WTC11 (cell line): ENCODE measurements around the gene FAM13A. TPM values are rescaled to one million over a fixed set of nuclear protein-coding genes. Genes with fewer than 3 reads are reported as not detected.

Experiments
- ATAC-seq: fragments of 200-7000 bp; cut with Tn5 transposase; 2 replicates; pipeline ENCODE4 v1.10.0; 2021; ENCODE audit warnings: mild to moderate bottlenecking, moderate library complexity
- CTCF ChIA-PET: fragments of 300-600 bp; sonication (Branson Sonifier 250); formaldehyde crosslinking; loops from one replicate; lab custom pipeline; 2021; ENCODE audit warnings: antibody characterized with exemption; lab: Charles Lee
- POLR2A ChIA-PET: fragments of 350-600 bp; sonication (Branson Sonifier 250); formaldehyde crosslinking; loops from one replicate; lab custom pipeline; 2021; ENCODE audit warnings: antibody characterized with exemption; lab: Charles Lee
- DNase-seq: peaks from one replicate; pipeline ENCODE4 v3.0.0; 2021; ENCODE audit warnings: low spot score
- H3K27ac Mint-ChIP-seq: 2 replicates; pipeline ENCODE4 v1.8.0; 2021; ENCODE audit warnings: mixed read lengths
- H3K27me3 Mint-ChIP-seq: 2 replicates; pipeline ENCODE4 v1.8.0; 2021; ENCODE audit warnings: low read depth, mild to moderate bottlenecking, moderate library complexity, mixed read lengths
- H3K36me3 Mint-ChIP-seq: 2 replicates; pipeline ENCODE4 v1.8.0; 2021; ENCODE audit warnings: mixed read lengths
- H3K4me1 Mint-ChIP-seq: 2 replicates; pipeline ENCODE4 v1.8.0; 2022; ENCODE audit warnings: mixed read lengths
- H3K4me3 Mint-ChIP-seq: 2 replicates; pipeline ENCODE4 v1.8.0; 2021; ENCODE audit warnings: mild to moderate bottlenecking, moderate library complexity, mixed read lengths
- H3K9me3 Mint-ChIP-seq: 2 replicates; pipeline ENCODE4 v1.8.0; 2021; ENCODE audit warnings: mixed read lengths
- CREB1 ChIP-seq: sonication (generic); formaldehyde crosslinking; IDR thresholded peaks from 2 replicates; pipeline ENCODE4 v1.8.0; 2023; ENCODE audit warnings: mild to moderate bottlenecking, missing genetic modification reagents
- CREM ChIP-seq: sonication (generic); formaldehyde crosslinking; IDR thresholded peaks from 2 replicates; pipeline ENCODE4 v1.8.1; 2022; ENCODE audit warnings: mild to moderate bottlenecking, missing genetic modification reagents, moderate library complexity
- FOXK1 ChIP-seq: sonication (generic); formaldehyde crosslinking; IDR thresholded peaks from 2 replicates; pipeline ENCODE4 v1.8.0; 2022; ENCODE audit warnings: mild to moderate bottlenecking, moderate library complexity, missing genetic modification reagents
- FOXP1 ChIP-seq: sonication (generic); formaldehyde crosslinking; IDR thresholded peaks from 2 replicates; pipeline ENCODE4 v1.8.0; 2022; ENCODE audit warnings: missing genetic modification reagents, mild to moderate bottlenecking, moderate library complexity, borderline replicate concordance
- MAX ChIP-seq: sonication (generic); formaldehyde crosslinking; IDR thresholded peaks from 2 replicates; pipeline ENCODE4 v1.8.0; 2022; ENCODE audit warnings: mild to moderate bottlenecking, missing genetic modification reagents
- NFATC4 ChIP-seq: fragments of 250-450 bp; sonication (Bioruptor Pico); IDR thresholded peaks from 2 replicates; pipeline ENCODE4 v1.9.0; 2021; ENCODE audit warnings: mild to moderate bottlenecking
- OVOL2 ChIP-seq: fragments of 250-450 bp; sonication (Bioruptor Pico); IDR thresholded peaks from 2 replicates; pipeline ENCODE4 v1.9.0; 2021; ENCODE audit warnings: mild to moderate bottlenecking, borderline replicate concordance
- PRRX2 ChIP-seq: fragments of 250-450 bp; sonication (Bioruptor Pico); IDR thresholded peaks from 2 replicates; pipeline ENCODE4 v1.8.0; 2021; ENCODE audit warnings: mild to moderate bottlenecking
- RELA ChIP-seq: sonication (generic); formaldehyde crosslinking; IDR thresholded peaks from 2 replicates; pipeline ENCODE4 v1.8.1; 2022; ENCODE audit warnings: missing genetic modification reagents, mild to moderate bottlenecking, borderline replicate concordance
- SP1 ChIP-seq: sonication (generic); formaldehyde crosslinking; conservative IDR thresholded peaks from 2 replicates; pipeline ENCODE4 v1.8.1; 2022; ENCODE audit warnings: missing genetic modification reagents
- TEAD1 ChIP-seq: sonication (generic); formaldehyde crosslinking; IDR thresholded peaks from 2 replicates; pipeline ENCODE4 v1.8.0; 2022; ENCODE audit warnings: mild to moderate bottlenecking, missing genetic modification reagents
- TP53 ChIP-seq: sonication (generic); formaldehyde crosslinking; IDR thresholded peaks from 2 replicates; pipeline ENCODE4 v1.8.1; 2023; ENCODE audit warnings: mild to moderate bottlenecking, missing genetic modification reagents
- ZBTB21 ChIP-seq: sonication (generic); formaldehyde crosslinking; IDR thresholded peaks from 2 replicates; pipeline ENCODE4 v1.8.1; 2023; ENCODE audit warnings: mild to moderate bottlenecking, missing genetic modification reagents, borderline replicate concordance
- ZNF138 ChIP-seq: sonication (generic); formaldehyde crosslinking; conservative IDR thresholded peaks from 2 replicates; pipeline ENCODE4 v1.8.1; 2022; ENCODE audit warnings: mild to moderate bottlenecking, moderate library complexity, missing genetic modification reagents
- ZNF281 ChIP-seq: sonication (generic); formaldehyde crosslinking; IDR thresholded peaks from 2 replicates; pipeline ENCODE4 v1.8.0; 2023; ENCODE audit warnings: mild to moderate bottlenecking, missing genetic modification reagents
- ZNF425 ChIP-seq: fragments of 250-450 bp; sonication (Bioruptor Pico); conservative IDR thresholded peaks from 2 replicates; pipeline ENCODE4 v1.9.0; 2021; ENCODE audit warnings: mild to moderate bottlenecking
- ZNF671 ChIP-seq: fragments of 250-450 bp; sonication (Bioruptor Pico); IDR thresholded peaks from 2 replicates; pipeline ENCODE4 v1.8.0; 2021; ENCODE audit warnings: mild to moderate bottlenecking
- total RNA-seq: library from RNA; stranded (reverse); gene quantifications from 3 replicates; pipeline ENCODE4 v1.2.3, GENCODE V29; 2021
- TF ChIP-seq, protein P1 (sequence below): sonication (generic); formaldehyde crosslinking; IDR thresholded peaks from 2 replicates; pipeline ENCODE4 v1.8.1; 2022; ENCODE audit warnings: low read depth, missing genetic modification reagents, borderline replicate concordance

Gene FAM13A
- total RNA-seq, 1 experiment from 2014 or later: 14.6 TPM

- no peak for TF ChIP-seq ZBTB21
These were observed 328.8 kb downstream of the FAM13A start (continued) for GRCh38 chr4:88728146-88728545.

- H3K4me1 Mint-ChIP-seq: peaks cover 7% of the 10 kb centered on the region
- no peak overlapping the region for H3K27ac Mint-ChIP-seq
- DNase-seq: no peak
- H3K36me3 Mint-ChIP-seq: peaks cover 24% of the 10 kb centered on the region
- H3K4me3 Mint-ChIP-seq: no peak overlapping the region
- POLR2A ChIA-PET: interaction anchor here (0.8 kb wide), 1 partner anchor 13 kb away, joined by 3 read pairs; no protein-coding TSS in a partner anchor
- no peaks in the 10 kb centered on the region for H3K9me3 Mint-ChIP-seq
- TF ChIP-seq PRRX2 (no peak), SP1 (CRISPR knock-in tag) (no peak), FOXP1 (no peak), TEAD1 (CRISPR knock-in tag) (no peak), NFATC4 (no peak), TP53 (CRISPR knock-in tag) (no peak), ZNF138 (CRISPR knock-in tag) (no peak), MAX (CRISPR knock-in tag) (no peak), FOXK1 (CRISPR knock-in tag) (no peak), CREB1 (CRISPR knock-in tag) (no peak), ZNF425 (CRISPR knock-in tag) (no peak), ZNF281 (no peak), OVOL2 (no peak)
- TF ChIP-seq, protein P1, sequence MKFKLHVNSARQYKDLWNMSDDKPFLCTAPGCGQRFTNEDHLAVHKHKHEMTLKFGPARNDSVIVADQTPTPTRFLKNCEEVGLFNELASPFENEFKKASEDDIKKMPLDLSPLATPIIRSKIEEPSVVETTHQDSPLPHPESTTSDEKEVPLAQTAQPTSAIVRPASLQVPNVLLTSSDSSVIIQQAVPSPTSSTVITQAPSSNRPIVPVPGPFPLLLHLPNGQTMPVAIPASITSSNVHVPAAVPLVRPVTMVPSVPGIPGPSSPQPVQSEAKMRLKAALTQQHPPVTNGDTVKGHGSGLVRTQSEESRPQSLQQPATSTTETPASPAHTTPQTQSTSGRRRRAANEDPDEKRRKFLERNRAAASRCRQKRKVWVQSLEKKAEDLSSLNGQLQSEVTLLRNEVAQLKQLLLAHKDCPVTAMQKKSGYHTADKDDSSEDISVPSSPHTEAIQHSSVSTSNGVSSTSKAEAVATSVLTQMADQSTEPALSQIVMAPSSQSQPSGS: no peak
- TF ChIP-seq, all 79 proteins: peak for 0
- CTCF ChIA-PET: interaction anchor here (1.2 to 3.2 kb wide), 4 partner anchors 14 to 186 kb away, joined by 3 to 9 read pairs (median 7); no protein-coding TSS in a partner anchor
- H3K27me3 Mint-ChIP-seq: no peaks in the 10 kb centered on the region
- no peak for ATAC-seq
These were observed 331.0 kb downstream of the FAM13A start for GRCh38 chr4:88725986-88726385.

DNA sequence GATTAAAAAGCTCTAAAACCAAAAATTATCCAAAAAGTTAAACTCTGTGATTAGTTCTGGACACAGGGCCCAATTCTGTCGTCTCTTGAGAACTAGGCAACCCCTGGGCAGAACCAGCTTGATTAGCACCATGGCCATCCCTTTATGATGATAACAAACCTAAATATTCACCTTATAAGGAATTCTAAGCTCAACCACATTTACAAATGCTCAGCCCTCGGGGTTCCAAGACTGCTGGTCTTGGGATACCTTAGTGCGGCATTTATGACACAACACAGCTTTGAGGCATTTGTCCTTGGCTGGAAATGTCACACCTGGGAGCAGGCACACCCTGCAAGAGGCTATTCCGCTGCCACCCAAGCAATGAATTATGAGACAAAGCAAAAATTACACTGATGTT is 331.8 kb downstream of the FAM13A start:
- no peaks in the 10 kb centered on the region for H3K27me3 Mint-ChIP-seq
- H3K27ac Mint-ChIP-seq: peak overlapping the region; percentile 85
- no peak for DNase-seq
- H3K36me3 Mint-ChIP-seq: peaks cover 19% of the 10 kb centered on the region
- peaks cover 7% of the 10 kb centered on the region for H3K4me1 Mint-ChIP-seq
- peak; percentile 57 for ATAC-seq
- TF ChIP-seq CREM (CRISPR knock-in tag) (no peak), ZNF671 (CRISPR knock-in tag) (no peak), NFATC4 (no peak), RELA (CRISPR knock-in tag) (no peak)
- H3K4me3 Mint-ChIP-seq: no peak overlapping the region
- ChIA-PET CTCF (interaction anchor here (1.0 to 3.2 kb wide), 5 partner anchors 15 to 185 kb away, joined by 3 to 9 read pairs (median 7); no protein-coding TSS in a partner anchor), POLR2A (interaction anchor here (0.8 kb wide), 1 partner anchor 14 kb away, joined by 3 read pairs; no protein-coding TSS in a partner anchor)
- no peaks in the 10 kb centered on the region for H3K9me3 Mint-ChIP-seq
